Nephron (organoid): Measurements from ENCODE around the gene RNF44.

Source experiments
- H3K27ac Mint-ChIP-seq, 3 experiments: 2 replicates each; pipeline ENCODE4 v1.8.0; 2020; ENCODE audit warnings: mixed read lengths in 3 of 3, mild to moderate bottlenecking in 2 of 3, moderate library complexity in 1 of 3
- H3K27me3 Mint-ChIP-seq: 2 replicates; pipeline ENCODE4 v1.8.0; 2021; ENCODE audit warnings: low read depth, mild to moderate bottlenecking, moderate library complexity, mixed read lengths
- H3K36me3 Mint-ChIP-seq: 2 replicates; pipeline ENCODE4 v1.8.0; 2020; ENCODE audit warnings: low read depth, mixed read lengths
- H3K4me1 Mint-ChIP-seq: 2 replicates; pipeline ENCODE4 v1.8.0; 2020; ENCODE audit warnings: mixed read lengths
- H3K4me3 Mint-ChIP-seq, 3 experiments: 2 replicates each; pipeline ENCODE4 v1.8.0; 2020; ENCODE audit warnings: mild to moderate bottlenecking in 3 of 3, mixed read lengths in 3 of 3, moderate library complexity in 2 of 3
- H3K9me3 Mint-ChIP-seq: 2 replicates; pipeline ENCODE4 v1.8.0; 2020; ENCODE audit warnings: mixed read lengths
- TF ChIP-seq, protein P1 (sequence below), 3 experiments: fragments of 200-600 bp; sonication (generic); IDR thresholded peaks; one replicate each; pipeline ENCODE4 v1.5.0; 2021; ENCODE audit warnings: antibody characterized with exemption in 3 of 3; ENCODE audit not compliant: unreplicated experiment in 3 of 3

The RNF44 gene

DNA sequence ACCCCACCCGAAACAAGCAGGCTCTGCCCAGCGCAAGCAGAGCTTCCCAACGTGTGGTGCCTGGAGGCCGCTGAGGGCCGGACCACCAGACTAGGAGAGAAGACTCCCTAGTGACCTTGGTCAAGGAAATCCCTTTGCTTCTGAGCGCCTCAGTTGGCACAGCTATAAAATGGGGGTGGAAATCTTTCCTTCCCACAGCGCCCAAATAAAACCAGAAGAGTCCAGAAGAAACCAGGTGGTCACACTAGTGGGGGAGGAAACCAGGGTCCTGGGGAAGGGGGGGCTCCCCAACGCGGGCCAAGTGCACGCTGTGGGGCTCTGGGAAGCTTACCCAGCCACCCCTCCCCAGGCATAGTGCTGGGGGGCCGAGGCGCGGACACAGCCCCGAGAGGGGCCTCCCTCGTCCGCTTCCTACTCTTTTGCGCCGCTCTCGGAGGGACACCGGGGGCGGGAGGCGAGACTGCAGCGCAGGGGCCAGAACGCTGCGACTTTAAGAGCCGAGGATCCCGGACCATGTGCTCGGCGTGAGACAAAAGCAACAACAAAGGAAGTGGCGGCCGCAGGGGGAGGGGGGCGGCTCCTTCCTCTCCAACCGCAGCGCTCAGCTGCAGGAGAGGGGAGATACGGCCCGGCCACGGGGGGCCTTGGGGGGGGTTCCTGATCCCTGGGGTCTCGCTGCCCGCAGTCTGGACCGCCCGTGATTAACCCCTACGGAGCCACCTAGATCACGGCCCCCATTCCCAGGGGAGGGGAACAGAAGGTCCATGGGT is 885 bp downstream of the RNF44 start:
- H3K36me3 Mint-ChIP-seq, result peaks cover 9% of the 10 kb centered on the region
- H3K27me3 Mint-ChIP-seq, result peaks cover 8% of the 10 kb centered on the region
- H3K4me3 Mint-ChIP-seq, result peak overlapping the region; percentile 98 to 100 (median 99)
- TF ChIP-seq, protein P1, sequence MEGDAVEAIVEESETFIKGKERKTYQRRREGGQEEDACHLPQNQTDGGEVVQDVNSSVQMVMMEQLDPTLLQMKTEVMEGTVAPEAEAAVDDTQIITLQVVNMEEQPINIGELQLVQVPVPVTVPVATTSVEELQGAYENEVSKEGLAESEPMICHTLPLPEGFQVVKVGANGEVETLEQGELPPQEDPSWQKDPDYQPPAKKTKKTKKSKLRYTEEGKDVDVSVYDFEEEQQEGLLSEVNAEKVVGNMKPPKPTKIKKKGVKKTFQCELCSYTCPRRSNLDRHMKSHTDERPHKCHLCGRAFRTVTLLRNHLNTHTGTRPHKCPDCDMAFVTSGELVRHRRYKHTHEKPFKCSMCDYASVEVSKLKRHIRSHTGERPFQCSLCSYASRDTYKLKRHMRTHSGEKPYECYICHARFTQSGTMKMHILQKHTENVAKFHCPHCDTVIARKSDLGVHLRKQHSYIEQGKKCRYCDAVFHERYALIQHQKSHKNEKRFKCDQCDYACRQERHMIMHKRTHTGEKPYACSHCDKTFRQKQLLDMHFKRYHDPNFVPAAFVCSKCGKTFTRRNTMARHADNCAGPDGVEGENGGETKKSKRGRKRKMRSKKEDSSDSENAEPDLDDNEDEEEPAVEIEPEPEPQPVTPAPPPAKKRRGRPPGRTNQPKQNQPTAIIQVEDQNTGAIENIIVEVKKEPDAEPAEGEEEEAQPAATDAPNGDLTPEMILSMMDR (IDR thresholded peaks at IDR 0.05; ENCODE audit: unreplicated experiment in 3 of 3), result no peak
- peaks cover 63% of the 10 kb centered on the region for H3K4me1 Mint-ChIP-seq
- H3K9me3 Mint-ChIP-seq, result no peaks in the 10 kb centered on the region
- peak overlapping the region; percentile 98 to 99 (median 98) for H3K27ac Mint-ChIP-seq

GRCh38 chr5:176535664-176536131 is 1.5 kb downstream of the RNF44 start:
- TF ChIP-seq, protein P1 (IDR thresholded peaks at IDR 0.05; ENCODE audit: unreplicated experiment in 3 of 3), result no peak
- H3K4me3 Mint-ChIP-seq, result peak overlapping the region; percentile 98 to 100 (median 99)
- peaks cover 12% of the 10 kb centered on the region for H3K36me3 Mint-ChIP-seq
- no peaks in the 10 kb centered on the region for H3K9me3 Mint-ChIP-seq
- peak overlapping the region; percentile 98 to 99 (median 98) for H3K27ac Mint-ChIP-seq
- peaks cover 3% of the 10 kb centered on the region for H3K27me3 Mint-ChIP-seq
- peaks cover 65% of the 10 kb centered on the region for H3K4me1 Mint-ChIP-seq

GRCh38 chr5:176535101-176535663 is 2.0 kb downstream of the RNF44 start:
- TF ChIP-seq, protein P1 (IDR thresholded peaks at IDR 0.05; ENCODE audit: unreplicated experiment in 3 of 3), result no peak

DNA sequence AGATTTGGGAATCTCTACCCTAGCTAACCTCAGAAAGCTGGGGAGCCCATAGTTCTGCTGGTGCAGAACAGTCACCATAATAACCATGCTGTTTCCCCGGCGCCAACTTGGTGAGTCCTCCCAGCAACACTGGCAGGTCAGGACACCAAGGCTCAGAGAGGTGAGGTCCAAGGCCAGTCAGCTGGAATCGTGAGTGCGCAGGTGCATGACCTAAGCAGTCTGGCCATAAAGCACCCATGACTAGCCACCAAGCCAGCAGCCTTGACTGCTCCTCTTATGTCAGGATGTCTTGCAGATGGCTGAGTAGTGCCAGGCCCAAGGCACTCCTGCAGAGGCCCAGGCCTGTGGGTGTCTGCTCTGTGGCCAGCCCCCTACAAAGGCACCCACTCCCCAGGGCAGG is 2.6 kb downstream of the RNF44 start:
- Mint-ChIP-seq H3K9me3 (no peaks in the 10 kb centered on the region), H3K36me3 (peaks cover 12% of the 10 kb centered on the region), H3K27ac (peak overlapping the region; percentile 98 to 99 (median 98)), H3K4me1 (peaks cover 54% of the 10 kb centered on the region), H3K27me3 (no peaks in the 10 kb centered on the region), H3K4me3 (peak overlapping the region; percentile 98 to 100 (median 99))
- TF ChIP-seq, protein P1 (IDR thresholded peaks at IDR 0.05; ENCODE audit: unreplicated experiment in 3 of 3), result no peak

More at GRCh38 chr5:176535101-176535663, 2.0 kb downstream of the RNF44 start:
- Mint-ChIP-seq H3K27ac (peak overlapping the region; percentile 98 to 99 (median 98)), H3K36me3 (peaks cover 12% of the 10 kb centered on the region), H3K4me3 (peak overlapping the region; percentile 98 to 100 (median 99)), H3K9me3 (no peaks in the 10 kb centered on the region), H3K27me3 (no peaks in the 10 kb centered on the region), H3K4me1 (peaks cover 60% of the 10 kb centered on the region)

GRCh38 chr5:176533894-176534611 is 3.1 kb downstream of the RNF44 start:
- peaks cover 12% of the 10 kb centered on the region for H3K36me3 Mint-ChIP-seq
- H3K4me3 Mint-ChIP-seq, result peak overlapping the region; percentile 98 to 100 (median 99)
- peaks cover 51% of the 10 kb centered on the region for H3K4me1 Mint-ChIP-seq
- no peaks in the 10 kb centered on the region for H3K27me3 Mint-ChIP-seq
- no peaks in the 10 kb centered on the region for H3K9me3 Mint-ChIP-seq
- TF ChIP-seq, protein P1 (IDR thresholded peaks at IDR 0.05; ENCODE audit: unreplicated experiment in 3 of 3), result no peak
- peak overlapping the region; percentile 98 to 99 (median 98) for H3K27ac Mint-ChIP-seq
